HCT116 (cell line): ENCODE results near the gene ELANE.
"Not testable (repeated sequence)": the region's sequence is repeated elsewhere in the genome, so short reads cannot be mapped to it uniquely, and the experiment has no call there.

Experiments used
- CTCF ChIP-seq, 3 experiments: fragments of 200-600 bp in 1 of 3; sonication (generic) in 1 of 3; IDR thresholded peaks in 2 of 3; conservative IDR thresholded peaks in 1 of 3; 2 replicates each; pipeline ENCODE4 v1.5.1; 2012 to 2017; ENCODE audit warnings: low read depth in 2 of 3, low read length in 2 of 3, antibody characterized with exemption in 1 of 3, borderline replicate concordance in 1 of 3, control low read depth in 1 of 3, mild to moderate bottlenecking in 1 of 3, mixed read lengths in 1 of 3, mixed run types in 1 of 3, moderate library complexity in 1 of 3; ENCODE audit not compliant: insufficient read depth in 1 of 3
- EZH2 ChIP-seq: fragments of 200-600 bp; sonication (generic); IDR thresholded peaks from 2 replicates; pipeline ENCODE4 v1.6.1; 2017; ENCODE audit warnings: antibody characterized with exemption, mixed run types
- MAX ChIP-seq: IDR thresholded peaks from 2 replicates; pipeline ENCODE4 v1.6.1; 2012
- POLR2AphosphoS5 ChIP-seq: IDR thresholded peaks from 2 replicates; pipeline ENCODE4 v1.6.1; 2011; ENCODE audit warnings: mild to moderate bottlenecking, low read depth, low read length, moderate library complexity
- REST ChIP-seq: IDR thresholded peaks from 2 replicates; pipeline ENCODE4 v1.6.1; 2012; ENCODE audit warnings: low read depth
- TCF7L2 ChIP-seq: IDR thresholded peaks from 2 replicates; pipeline ENCODE4 v1.7.0; 2011; ENCODE audit warnings: borderline replicate concordance, inconsistent platforms; ENCODE audit not compliant: insufficient read depth, insufficient read length; ENCODE audit errors: extremely low read depth

DNA sequence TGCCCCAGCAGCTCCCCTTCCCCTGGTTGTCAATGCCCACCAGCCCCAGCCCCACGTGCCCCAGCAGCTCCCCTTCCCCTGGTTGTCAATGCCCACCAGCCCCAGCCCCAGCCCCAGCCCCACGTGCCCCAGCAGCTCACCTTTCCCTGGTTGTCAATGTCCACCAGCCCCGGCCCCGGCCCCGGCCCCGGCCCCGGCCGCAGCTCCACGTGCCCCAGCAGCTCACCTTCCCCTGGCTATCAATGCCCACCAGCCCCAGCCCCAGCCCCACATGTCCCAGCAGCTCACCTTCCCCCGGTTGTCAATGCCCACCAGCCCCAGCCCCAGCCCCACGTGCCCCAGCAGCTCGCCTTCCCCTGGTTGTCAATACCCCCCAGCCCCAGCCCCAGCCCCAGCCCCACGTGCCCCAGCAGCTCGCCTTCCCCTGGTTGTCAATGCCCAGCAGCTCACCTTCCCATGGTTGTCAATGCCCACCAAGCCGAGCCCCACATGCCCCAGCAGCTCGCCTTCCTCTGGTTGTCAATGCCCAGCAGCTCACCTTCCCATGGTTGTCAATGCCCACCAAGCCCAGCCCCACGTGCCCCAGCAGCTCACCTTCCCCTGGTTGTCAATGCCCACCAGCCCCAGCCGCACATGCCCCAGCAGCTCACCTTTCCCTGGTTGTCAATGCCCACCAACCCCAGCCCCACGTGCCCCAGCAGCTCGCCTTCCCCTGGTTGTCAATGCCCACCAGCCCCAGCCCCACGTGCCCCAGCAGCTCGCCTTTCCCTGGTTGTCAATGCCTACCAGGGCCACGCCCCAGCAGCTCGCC lies 26.9 kb downstream of the ELANE start:
- not testable (repeated sequence) for TF ChIP-seq CTCF (IDR thresholded peaks at IDR 0.05 in 2 of 3, conservative IDR thresholded peaks at IDR 0.05 in 1 of 3; ENCODE audit: borderline replicate concordance in 1 of 3, insufficient read depth in 1 of 3, low read depth in 2 of 3, low read length in 2 of 3); EZH2; MAX; TCF7L2; POLR2AphosphoS5; REST
